Heart left ventricle (tissue), 13 donors: Measurements from ENCODE around the gene POU3F1.

Source experiments
- CTCF ChIP-seq, 12 donors: fragments of 200-600 bp; sonication (generic) in 4 of 12; IDR thresholded peaks; one replicate each; pipeline versions ENCODE4 v1.5.0 to v1.8.0; 2018 to 2022; ENCODE audit warnings: antibody characterized with exemption in 12 of 12, mild to moderate bottlenecking in 5 of 12
- POLR2A ChIP-seq, 2 donors: fragments of 450-650 bp; IDR thresholded peaks; one replicate each; pipeline ENCODE4 v1.6.1; 2017; ENCODE audit warnings: antibody characterized with exemption in 2 of 2, mild to moderate bottlenecking in 2 of 2, moderate library complexity in 2 of 2
- donor health status: ischemic (EF 13 %, LVEDD 7.1; RV severe dilation, severe dysfunction).
- donor health status: DM: no; HTN: yes; CAD: no.
- donor health status: DM: no; HTN: no; CAD: no.
- donor health status: ischemic (EF 25% LVEDD 6.9; RV normal size, moderate dysfunction).
- donor health status: ischemic (EF 25% LVEDD 5.7; RV mildly dilated, moderate dysfunction).
- donor health status: ischemic (EF 35%, LVEDD 5.7; RV mildly dilated, moderate dysfunction).
- donor health status: nonischemic (EF 11% LVEDD 7.7; RV severe dilation, severe dysfunction).
- donor health status: DM: yes; HTN: yes; CAD: no.
- donor health status: PGD.
- donor health status: ischemic (EF 29% LVEDD 5.4; RV normal size, mild dysfunction).
- donor health status: nonischemic (EF 23%, LVEDD 6.1; RV moderate dilation, normal function).

GRCh38 chr1:38064197-38064903 is 17.8 kb upstream of the POU3F1 start:
- TF ChIP-seq CTCF (IDR thresholded peaks at IDR 0.05): no peak
- no peak for TF ChIP-seq POLR2A (IDR thresholded peaks at IDR 0.05)
